ENCODE data around the gene OR1D5. TPM values are rescaled to one million over a fixed set of nuclear protein-coding genes. Genes with fewer than 3 reads are reported as not detected.
"Not testable (repeated sequence)": the region's sequence is repeated elsewhere in the genome, so short reads cannot be mapped to it uniquely, and the experiment has no call there.

Gene OR1D5, protein sequence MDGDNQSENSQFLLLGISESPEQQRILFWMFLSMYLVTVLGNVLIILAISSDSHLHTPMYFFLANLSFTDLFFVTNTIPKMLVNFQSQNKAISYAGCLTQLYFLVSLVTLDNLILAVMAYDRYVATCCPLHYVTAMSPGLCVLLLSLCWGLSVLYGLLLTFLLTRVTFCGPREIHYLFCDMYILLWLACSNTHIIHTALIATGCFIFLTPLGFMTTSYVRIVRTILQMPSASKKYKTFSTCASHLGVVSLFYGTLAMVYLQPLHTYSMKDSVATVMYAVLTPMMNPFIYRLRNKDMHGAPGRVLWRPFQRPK
- total RNA-seq (2021) (not detected in 2 replicates), Bru-seq, nascent RNA (not detected), BruChase-seq, experiment 1, labeled RNA remaining after a 2-hour chase (not detected), BruChase-seq, experiment 2, labeled RNA remaining after a 6-hour chase (not detected)
- long read RNA-seq: 0 reads

DNA sequence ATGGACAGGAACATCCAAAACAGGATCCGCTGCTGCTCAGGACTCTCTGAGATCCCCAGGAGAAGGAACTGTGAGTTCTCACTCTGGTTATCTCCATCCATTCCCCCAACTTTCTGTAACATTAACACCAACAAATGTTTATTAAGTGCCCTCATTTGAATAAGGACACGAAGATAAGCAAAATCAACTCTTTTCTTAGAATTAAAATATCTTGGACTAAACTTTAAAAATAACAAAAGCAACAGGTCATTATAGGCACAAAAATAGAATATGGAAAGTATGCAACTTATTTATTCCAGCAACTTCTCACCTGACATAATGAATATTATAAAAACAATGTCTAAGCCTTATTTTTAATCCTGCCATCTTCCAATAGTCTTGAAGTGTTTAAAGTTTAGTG is at the start of gene OR1D5:
TSS of gene OR1D5 (minus strand) at position 101 of the 400 bp plus-strand sequence. CDS start at position 101, 0 bp downstream.
- H3K4me3 ChIP-seq (ENCODE audit: low read depth, low read length, poor library complexity, severe bottlenecking); H3K9me3 ChIP-seq (ENCODE audit: low read depth, low read length, poor library complexity, severe bottlenecking); POLR2A ChIA-PET (ENCODE audit: low non-redundant PET); DNase-seq (ENCODE audit: low spot score); H3K36me3 ChIP-seq (ENCODE audit: insufficient read depth, low read length, poor library complexity, severe bottlenecking); intact Hi-C loops (cut with micrococcal nuclease; ENCODE audit: unreplicated experiment); CTCF ChIA-PET; BruUV-seq (replicated peaks); H3K4me1 ChIP-seq (ENCODE audit: insufficient read depth, low read length, poor library complexity, severe bottlenecking); H3K27me3 ChIP-seq (replicated peaks; ENCODE audit: insufficient read depth, low read depth, low read length, poor library complexity); H3K27ac ChIP-seq (ENCODE audit: low read depth, low read length, poor library complexity, severe bottlenecking): not testable (repeated sequence)

DNA sequence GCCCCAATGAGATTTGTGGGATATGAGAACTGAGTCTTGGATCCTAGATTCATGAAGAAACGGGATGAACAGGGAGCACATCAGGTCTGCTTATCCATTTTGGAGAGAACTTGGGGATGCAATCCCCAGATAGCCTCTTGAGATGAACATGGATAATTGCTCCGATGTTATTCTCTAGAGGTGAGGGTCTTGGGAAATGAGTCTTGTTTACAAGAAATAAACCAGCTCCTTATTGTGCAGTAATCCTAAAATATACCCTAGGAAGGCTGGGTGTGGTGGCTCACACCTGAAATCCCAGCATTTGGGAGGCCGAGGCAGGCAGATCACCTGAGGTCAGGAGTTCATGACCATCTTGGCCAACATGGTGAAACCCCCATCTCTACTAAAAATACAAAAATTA is 40.9 kb upstream of the OR1D5 start, which contains the start of gene OR1D2:
TSS of gene OR1D2 (minus strand) at position 101 of the 400 bp plus-strand sequence. CDS start 11,426 bp downstream, outside the sequence.
- DNase-seq (ENCODE audit: low spot score): no peak
- Histone ChIP-seq H3K4me1 (ENCODE audit: insufficient read depth, low read length, poor library complexity, severe bottlenecking) (no peaks in the 10 kb centered on the region), H3K27me3 (replicated peaks; ENCODE audit: insufficient read depth, low read depth, low read length, poor library complexity) (peaks cover 36% of the 10 kb centered on the region), H3K27ac (ENCODE audit: low read depth, low read length, poor library complexity, severe bottlenecking) (no peak within 1 kb of the TSS), H3K4me3 (ENCODE audit: low read depth, low read length, poor library complexity, severe bottlenecking) (no peak within 1 kb of the TSS), H3K9me3 (ENCODE audit: low read depth, low read length, poor library complexity, severe bottlenecking) (peaks cover 4% of the 10 kb centered on the region), H3K36me3 (ENCODE audit: insufficient read depth, low read length, poor library complexity, severe bottlenecking) (no peaks in the 10 kb centered on the region)
- ChIA-PET POLR2A (ENCODE audit: low non-redundant PET) (no interaction called here), CTCF (no interaction called here)
- intact Hi-C loops (cut with micrococcal nuclease; ENCODE audit: unreplicated experiment): no loop called here
- TF ChIP-seq, protein P1, sequence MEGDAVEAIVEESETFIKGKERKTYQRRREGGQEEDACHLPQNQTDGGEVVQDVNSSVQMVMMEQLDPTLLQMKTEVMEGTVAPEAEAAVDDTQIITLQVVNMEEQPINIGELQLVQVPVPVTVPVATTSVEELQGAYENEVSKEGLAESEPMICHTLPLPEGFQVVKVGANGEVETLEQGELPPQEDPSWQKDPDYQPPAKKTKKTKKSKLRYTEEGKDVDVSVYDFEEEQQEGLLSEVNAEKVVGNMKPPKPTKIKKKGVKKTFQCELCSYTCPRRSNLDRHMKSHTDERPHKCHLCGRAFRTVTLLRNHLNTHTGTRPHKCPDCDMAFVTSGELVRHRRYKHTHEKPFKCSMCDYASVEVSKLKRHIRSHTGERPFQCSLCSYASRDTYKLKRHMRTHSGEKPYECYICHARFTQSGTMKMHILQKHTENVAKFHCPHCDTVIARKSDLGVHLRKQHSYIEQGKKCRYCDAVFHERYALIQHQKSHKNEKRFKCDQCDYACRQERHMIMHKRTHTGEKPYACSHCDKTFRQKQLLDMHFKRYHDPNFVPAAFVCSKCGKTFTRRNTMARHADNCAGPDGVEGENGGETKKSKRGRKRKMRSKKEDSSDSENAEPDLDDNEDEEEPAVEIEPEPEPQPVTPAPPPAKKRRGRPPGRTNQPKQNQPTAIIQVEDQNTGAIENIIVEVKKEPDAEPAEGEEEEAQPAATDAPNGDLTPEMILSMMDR (conservative IDR thresholded peaks at IDR 0.05; ENCODE audit: low read depth, low read length): no peak
- TF ChIP-seq EZH2 (IDR thresholded peaks at IDR 0.05; ENCODE audit: borderline replicate concordance, low read depth, low read length, poor library complexity, severe bottlenecking): no peak
- no TSS peak for BruUV-seq (replicated peaks)

DNA sequence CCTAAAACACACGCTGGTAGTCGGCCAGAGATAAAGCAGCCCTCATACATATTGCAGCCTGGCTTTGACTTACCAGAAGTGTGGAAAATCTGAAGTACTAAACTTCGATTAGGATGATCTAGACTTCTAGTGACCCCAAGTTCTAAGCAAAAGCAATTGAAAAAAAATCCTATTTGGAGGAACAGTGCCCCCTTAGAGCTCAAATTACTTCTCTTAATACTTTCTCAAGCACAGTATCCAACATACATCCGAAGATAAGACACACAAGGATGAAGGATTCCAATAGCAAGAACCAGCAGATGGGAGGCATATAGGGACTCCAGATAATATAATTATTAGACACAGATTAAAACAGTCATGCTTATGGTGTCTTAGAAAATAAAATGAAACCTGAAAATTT is 10.4 kb upstream of the OR1D5 start:
- H3K9me3 ChIP-seq (ENCODE audit: low read depth, low read length, poor library complexity, severe bottlenecking); H3K36me3 ChIP-seq (ENCODE audit: insufficient read depth, low read length, poor library complexity, severe bottlenecking); POLR2A ChIA-PET (ENCODE audit: low non-redundant PET); H3K4me1 ChIP-seq (ENCODE audit: insufficient read depth, low read length, poor library complexity, severe bottlenecking); DNase-seq (ENCODE audit: low spot score); CTCF ChIA-PET; H3K27ac ChIP-seq (ENCODE audit: low read depth, low read length, poor library complexity, severe bottlenecking); BruUV-seq (replicated peaks); intact Hi-C loops (cut with micrococcal nuclease; ENCODE audit: unreplicated experiment); H3K27me3 ChIP-seq (replicated peaks; ENCODE audit: insufficient read depth, low read depth, low read length, poor library complexity); H3K4me3 ChIP-seq (ENCODE audit: low read depth, low read length, poor library complexity, severe bottlenecking): not testable (repeated sequence)

DNA sequence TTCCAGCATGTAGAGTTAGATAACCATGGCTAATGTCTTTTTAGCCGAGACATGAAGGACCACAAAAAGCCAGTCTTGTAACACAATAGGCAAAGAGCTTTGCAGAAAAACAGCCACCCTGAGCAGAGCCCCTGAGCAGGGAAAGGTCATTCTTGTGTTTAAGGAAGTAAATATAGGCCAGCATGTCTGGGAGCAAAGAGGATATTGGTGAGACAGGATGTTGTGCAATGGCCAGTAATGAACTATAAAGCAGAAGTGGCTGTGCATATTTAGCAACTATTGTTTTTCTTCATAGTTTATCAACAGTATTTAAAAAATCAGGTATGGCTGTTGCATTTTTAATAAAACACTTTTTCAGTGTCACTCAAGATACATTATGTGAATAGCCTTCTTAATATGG is 1.8 kb upstream of the OR1D5 start:
- H3K27ac ChIP-seq (ENCODE audit: low read depth, low read length, poor library complexity, severe bottlenecking); intact Hi-C loops (cut with micrococcal nuclease; ENCODE audit: unreplicated experiment); BruUV-seq (replicated peaks); H3K27me3 ChIP-seq (replicated peaks; ENCODE audit: insufficient read depth, low read depth, low read length, poor library complexity); CTCF ChIA-PET; H3K4me1 ChIP-seq (ENCODE audit: insufficient read depth, low read length, poor library complexity, severe bottlenecking); H3K9me3 ChIP-seq (ENCODE audit: low read depth, low read length, poor library complexity, severe bottlenecking); H3K4me3 ChIP-seq (ENCODE audit: low read depth, low read length, poor library complexity, severe bottlenecking); POLR2A ChIA-PET (ENCODE audit: low non-redundant PET); DNase-seq (ENCODE audit: low spot score); H3K36me3 ChIP-seq (ENCODE audit: insufficient read depth, low read length, poor library complexity, severe bottlenecking): not testable (repeated sequence)

DNA sequence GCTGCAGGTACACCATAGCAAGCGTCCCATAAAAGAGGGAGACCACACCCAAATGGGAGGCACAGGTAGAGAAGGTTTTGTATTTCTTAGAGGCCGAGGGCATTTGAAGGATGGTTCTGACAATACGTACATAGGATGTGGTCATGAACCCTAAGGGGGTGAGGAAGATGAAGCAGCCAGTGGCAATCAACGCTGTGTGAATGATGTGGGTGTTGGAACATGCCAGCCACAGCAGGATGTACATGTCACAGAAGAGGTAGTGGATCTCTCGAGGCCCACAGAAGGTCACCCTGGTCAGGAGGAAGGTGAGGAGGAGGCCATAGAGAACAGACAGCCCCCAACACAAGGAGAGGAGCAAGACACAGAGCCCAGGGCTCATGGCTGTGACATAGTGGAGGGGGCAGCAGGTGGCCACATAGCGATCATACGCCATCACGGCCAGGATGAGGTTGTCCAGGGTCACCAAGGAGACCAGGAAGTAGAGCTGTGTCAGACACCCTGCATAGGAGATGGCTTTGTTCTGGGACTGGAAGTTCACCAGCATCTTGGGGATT is 506 bp downstream of the OR1D5 start:
- H3K4me1 ChIP-seq (ENCODE audit: insufficient read depth, low read length, poor library complexity, severe bottlenecking); H3K9me3 ChIP-seq (ENCODE audit: low read depth, low read length, poor library complexity, severe bottlenecking); DNase-seq (ENCODE audit: low spot score); intact Hi-C loops (cut with micrococcal nuclease; ENCODE audit: unreplicated experiment); BruUV-seq (replicated peaks); CTCF ChIA-PET; H3K36me3 ChIP-seq (ENCODE audit: insufficient read depth, low read length, poor library complexity, severe bottlenecking); H3K27me3 ChIP-seq (replicated peaks; ENCODE audit: insufficient read depth, low read depth, low read length, poor library complexity); POLR2A ChIA-PET (ENCODE audit: low non-redundant PET); H3K27ac ChIP-seq (ENCODE audit: low read depth, low read length, poor library complexity, severe bottlenecking); H3K4me3 ChIP-seq (ENCODE audit: low read depth, low read length, poor library complexity, severe bottlenecking): not testable (repeated sequence)

DNA sequence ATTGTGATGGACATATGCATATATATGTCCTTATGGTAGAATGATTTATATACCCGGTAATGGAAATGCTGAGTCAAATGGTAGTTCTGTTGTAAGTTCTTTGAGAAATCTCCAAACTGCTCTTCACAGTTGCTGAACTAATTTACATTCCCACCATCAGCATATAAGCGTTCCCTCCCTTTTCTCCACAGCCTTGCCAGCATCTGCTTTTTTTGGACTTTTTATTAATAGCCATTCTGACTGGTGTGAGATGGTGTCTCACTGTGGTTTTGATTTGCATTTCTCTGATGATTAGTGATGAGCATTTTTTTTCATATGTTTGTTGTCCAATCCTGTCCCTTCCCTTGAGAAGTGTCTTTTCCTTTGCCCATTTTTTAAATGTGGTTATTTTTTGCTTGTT is 8.5 kb downstream of the OR1D5 start:
- BruUV-seq (replicated peaks); H3K27me3 ChIP-seq (replicated peaks; ENCODE audit: insufficient read depth, low read depth, low read length, poor library complexity); POLR2A ChIA-PET (ENCODE audit: low non-redundant PET); intact Hi-C loops (cut with micrococcal nuclease; ENCODE audit: unreplicated experiment); H3K4me1 ChIP-seq (ENCODE audit: insufficient read depth, low read length, poor library complexity, severe bottlenecking); H3K9me3 ChIP-seq (ENCODE audit: low read depth, low read length, poor library complexity, severe bottlenecking); H3K4me3 ChIP-seq (ENCODE audit: low read depth, low read length, poor library complexity, severe bottlenecking); H3K36me3 ChIP-seq (ENCODE audit: insufficient read depth, low read length, poor library complexity, severe bottlenecking); H3K27ac ChIP-seq (ENCODE audit: low read depth, low read length, poor library complexity, severe bottlenecking); CTCF ChIA-PET; DNase-seq (ENCODE audit: low spot score): not testable (repeated sequence)

Measured in A673 (cell line).